SKM-1 (cell line): ENCODE data around the gene RIMBP3B.
"Not testable (repeated sequence)": the region's sequence is repeated elsewhere in the genome, so short reads cannot be mapped to it uniquely, and the experiment has no call there.

Experiments used
- DNase-seq: peaks from one replicate; lab custom pipeline; 2025; ENCODE audit not compliant: unreplicated experiment; lab: John Stamatoyannopoulos, UW

RIMBP3B gene

GRCh38 chr22:21383701-21384467 lies at the start of gene RIMBP3B:
TSS of gene RIMBP3B (plus strand) at chr22:21383751. CDS start at chr22:21383859, 108 bp downstream.
- not testable (repeated sequence) for DNase-seq

DNA sequence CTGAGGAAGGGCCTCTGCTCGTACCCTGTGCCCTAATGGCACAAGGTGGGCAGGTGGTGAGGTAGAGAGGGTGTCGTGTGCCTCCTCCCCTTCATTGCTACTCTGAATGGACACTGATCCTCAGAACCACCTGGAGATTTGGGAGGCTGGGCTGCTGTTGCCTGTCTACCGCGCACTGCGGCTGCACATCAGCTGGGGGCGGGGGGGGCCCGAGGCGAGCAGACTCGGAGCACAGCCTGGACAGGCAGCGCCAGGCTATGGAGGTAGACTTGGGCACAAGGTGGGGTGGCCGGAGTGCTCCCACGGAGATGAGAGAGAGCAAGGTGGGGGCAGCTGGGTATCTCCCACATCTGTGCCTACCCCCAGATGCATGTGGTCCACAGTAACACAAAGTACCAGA lies 26.0 kb upstream of the RIMBP3B start:
- not testable (repeated sequence) for DNase-seq

- DNase-seq: not testable (repeated sequence)
Measured at GRCh38 chr22:21360525-21360924, 23.0 kb upstream of the RIMBP3B start.

DNA sequence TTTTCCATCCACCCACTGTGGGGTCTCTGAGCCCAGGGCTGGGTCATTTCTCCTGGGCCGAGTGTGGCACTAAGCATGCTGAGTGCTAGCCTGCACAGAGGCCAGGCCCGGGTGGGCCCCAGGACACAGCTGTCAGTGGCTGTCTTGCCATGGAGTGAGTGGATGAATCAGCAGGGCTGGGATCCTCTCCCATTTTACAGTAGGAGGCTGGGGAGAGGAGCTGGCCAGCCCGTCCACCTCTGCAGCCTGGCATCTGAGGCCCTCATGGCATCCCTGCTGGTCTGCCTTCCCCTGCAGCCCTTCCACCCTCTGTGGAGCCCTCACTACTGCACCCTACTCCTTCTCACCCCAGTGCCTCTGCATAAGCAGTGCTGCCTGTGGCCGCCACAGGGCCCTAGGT lies 21.1 kb upstream of the RIMBP3B start:
- not testable (repeated sequence) for DNase-seq

GRCh38 chr22:21363061-21363460 lies 20.5 kb upstream of the RIMBP3B start:
- not testable (repeated sequence) for DNase-seq

DNA sequence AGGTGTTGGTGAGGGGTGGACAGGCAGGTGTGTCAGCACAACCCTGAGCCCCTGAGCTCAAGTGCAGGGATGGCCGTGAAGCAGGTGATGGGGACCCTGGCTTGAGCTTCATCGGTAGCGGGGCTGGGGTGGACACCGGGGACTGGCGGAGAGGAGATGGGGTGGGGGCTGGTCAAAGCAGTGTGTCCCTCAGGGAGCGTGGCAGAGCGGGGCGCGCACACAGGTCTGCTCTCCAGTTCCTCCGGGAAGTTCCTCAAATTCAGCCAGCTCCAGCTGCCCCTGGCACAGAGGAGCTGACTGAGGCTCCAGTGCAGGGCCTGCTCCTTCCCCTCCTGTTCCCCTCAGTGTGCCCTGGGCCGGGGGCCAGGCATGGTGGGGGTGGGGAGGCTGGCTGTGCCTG lies 19.7 kb upstream of the RIMBP3B start:
- DNase-seq: not testable (repeated sequence)

GRCh38 chr22:21364362-21364761 lies 19.2 kb upstream of the RIMBP3B start:
- DNase-seq: not testable (repeated sequence)

GRCh38 chr22:21365337-21365736 lies 18.2 kb upstream of the RIMBP3B start:
- DNase-seq: not testable (repeated sequence)

DNA sequence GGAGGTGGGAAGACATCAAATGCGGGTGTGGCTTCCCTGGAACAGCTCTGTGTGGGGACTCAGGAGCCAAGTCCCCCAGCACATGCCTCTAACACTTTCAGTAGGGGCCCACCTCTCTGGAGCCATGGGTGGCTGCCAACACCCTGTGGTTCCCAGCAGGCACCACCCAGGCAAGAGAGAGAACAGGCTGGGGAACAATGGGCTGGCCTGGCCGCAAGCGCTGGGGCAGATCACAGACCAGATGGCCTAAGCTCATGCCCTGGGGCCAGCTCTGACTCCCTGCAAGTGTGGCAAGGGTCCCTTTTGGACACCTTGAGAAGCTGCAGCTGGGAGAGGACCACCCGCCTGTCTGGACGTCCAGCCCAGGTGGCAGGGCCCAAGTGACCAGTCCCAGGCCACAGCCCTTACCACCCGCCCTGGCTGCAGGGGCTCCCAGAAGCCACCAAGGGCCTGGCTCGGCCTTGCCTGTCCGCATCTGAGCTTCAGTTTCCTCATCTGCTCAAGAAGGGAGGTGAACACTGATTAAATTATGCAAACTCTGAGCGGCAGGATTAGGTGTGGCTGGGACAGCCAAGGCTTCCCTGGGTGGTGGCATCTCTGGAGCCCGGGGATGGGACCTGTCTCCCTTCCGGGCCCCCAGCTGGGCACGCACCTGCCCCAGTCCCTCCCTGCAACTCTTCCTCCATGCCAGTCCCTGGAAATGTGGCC lies 14.8 kb upstream of the RIMBP3B start:
- not testable (repeated sequence) for DNase-seq

- DNase-seq: not testable (repeated sequence)
Measured at GRCh38 chr22:21375880-21376279, 7.7 kb upstream of the RIMBP3B start.

DNA sequence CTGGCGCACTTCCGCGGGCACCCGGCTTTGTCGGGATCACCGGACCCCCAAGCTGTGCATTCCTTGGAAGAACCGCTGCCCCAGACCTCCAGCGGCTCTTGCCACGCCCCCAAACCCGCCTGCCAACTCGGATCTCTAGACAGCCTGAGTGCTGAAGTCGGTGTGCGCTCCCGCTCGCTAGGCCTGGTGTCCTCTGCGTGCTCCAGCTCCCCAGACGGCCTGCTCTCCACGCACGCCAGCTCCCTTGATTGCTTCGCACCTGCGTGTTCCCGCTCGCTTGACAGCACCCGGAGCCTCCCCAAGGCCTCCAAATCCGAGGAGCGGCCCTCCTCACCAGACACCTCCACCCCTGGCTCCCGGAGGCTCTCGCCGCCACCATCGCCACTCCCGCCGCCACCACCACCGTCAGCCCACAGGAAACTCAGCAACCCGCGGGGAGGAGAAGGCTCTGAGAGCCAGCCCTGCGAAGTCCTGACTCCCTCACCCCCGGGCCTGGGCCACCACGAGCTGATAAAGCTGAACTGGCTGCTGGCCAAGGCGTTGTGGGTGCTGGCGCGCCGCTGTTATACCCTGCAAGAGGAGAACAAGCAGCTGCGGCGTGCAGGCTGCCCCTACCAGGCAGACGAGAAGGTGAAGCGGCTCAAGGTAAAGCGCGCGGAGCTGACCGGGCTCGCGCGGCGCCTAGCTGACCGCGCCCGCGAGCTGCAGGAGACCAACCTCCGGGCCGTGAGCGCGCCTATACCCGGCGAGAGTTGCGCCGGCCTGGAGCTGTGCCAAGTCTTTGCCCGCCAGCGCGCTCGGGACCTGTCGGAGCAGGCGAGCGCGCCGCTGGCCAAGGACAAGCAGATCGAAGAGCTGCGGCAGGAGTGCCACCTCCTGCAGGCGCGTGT lies 1.2 kb downstream of the RIMBP3B start:
- not testable (repeated sequence) for DNase-seq

- DNase-seq: not testable (repeated sequence)
Measured at GRCh38 chr22:21389480-21389879, 5.9 kb downstream of the RIMBP3B start.

DNA sequence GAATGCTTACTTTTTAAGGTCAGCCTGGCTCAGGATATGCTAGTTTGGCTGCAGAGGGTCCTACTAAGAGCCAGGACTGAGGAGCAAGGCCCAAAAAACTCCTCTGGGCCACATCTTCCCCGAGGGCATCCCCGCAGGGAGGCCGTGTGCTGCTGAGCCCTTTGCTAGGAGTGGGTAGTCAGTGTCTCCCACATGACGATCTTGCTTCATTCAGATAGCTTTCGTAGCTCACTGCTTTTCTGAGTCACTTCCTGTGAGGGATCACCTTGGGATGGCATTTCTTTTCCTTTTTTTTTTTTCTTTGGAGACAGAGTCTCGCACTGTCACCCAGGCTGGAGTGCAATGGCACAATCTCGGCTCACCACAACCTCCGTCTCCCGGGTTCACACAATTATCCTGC lies 6.5 kb downstream of the RIMBP3B start:
- DNase-seq: not testable (repeated sequence)

- DNase-seq: not testable (repeated sequence)
Measured at GRCh38 chr22:21394613-21395012, 11.1 kb downstream of the RIMBP3B start.

DNA sequence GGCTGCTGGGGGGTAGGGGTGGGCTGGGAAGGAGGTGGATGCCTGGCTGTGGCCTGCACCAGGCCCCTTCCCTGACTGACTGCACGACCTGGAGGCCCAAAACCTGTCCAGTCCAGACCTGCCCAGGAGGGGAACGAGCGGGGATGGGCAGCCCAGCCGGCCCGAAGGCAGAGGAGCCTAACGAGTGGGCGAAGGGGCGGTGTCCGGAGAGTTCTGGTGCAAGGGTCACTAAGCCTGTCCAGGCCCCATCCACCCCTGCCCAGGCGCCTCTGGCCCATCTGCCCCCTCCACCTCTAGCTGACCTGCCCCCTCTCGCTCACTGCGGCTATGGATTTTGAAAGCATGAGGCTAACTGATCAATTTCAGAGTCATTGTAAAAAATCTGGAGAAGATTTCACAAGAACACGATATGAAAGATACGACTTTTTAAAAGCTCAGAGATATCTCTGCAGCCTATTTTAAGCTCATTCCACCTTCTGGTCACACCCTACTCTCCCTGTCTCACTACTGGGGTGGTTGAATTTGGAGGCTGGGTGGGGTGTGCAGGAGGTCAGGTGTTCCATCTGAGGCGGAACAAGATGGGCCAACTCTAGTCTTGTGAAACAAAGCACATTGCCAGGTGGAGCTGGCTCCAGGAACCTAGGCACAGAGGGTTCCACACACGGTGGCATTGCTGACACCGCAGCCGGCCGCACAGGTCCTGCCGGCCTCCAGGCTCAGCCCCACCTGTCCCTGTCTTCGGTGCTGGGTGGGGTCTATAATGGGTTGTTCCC lies 17.8 kb downstream of the RIMBP3B start:
- DNase-seq: not testable (repeated sequence)

DNA sequence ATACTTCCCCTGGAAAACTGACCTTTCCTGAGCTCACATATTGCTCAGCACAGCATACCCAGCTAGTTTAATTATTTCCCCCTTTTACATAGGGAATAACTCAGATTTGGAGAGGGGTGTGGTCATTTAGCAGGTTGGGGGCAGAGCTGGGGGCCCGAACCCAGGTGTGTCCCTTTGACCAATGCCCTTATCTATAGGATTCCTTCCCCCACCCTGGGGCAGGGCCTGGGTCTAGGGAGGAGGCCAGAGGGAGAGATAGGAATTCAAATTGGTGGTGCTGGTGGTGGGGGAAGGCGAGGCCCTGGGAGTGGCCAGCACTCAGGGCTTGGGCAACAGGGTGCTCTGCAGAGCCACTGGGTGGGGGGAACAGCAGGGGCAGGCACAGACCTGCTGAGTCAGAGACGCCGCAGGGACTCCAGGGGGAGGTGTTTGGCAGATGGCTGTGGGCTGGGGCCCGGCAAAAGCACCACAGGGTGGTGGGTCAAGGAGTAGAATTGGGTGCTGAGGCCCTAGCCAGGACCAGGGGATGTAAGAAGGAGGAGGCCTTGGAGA lies 19.3 kb downstream of the RIMBP3B start:
- DNase-seq: not testable (repeated sequence)

DNA sequence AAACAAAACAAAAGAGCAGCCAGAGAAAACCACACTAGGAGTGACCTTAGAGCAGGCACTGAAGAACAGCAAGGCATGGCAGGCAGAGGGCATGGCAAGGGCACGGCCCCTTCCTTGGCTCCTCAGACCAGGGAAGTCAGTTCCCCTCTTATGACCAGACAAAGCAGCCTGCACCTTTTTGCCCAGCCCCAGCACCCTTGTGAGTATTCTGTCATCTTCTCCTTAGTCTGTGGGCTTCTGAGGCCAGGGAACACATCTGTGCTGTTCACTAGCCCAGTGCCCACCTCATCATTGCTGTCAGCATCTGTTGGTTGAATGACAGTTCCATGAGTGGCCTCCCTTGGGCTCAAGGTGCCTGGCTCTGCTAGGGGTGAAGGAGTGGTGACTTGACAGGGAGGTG lies 23.6 kb downstream of the RIMBP3B start:
- not testable (repeated sequence) for DNase-seq

- not testable (repeated sequence) for DNase-seq
Measured at GRCh38 chr22:21407792-21408191, 24.2 kb downstream of the RIMBP3B start.

DNA sequence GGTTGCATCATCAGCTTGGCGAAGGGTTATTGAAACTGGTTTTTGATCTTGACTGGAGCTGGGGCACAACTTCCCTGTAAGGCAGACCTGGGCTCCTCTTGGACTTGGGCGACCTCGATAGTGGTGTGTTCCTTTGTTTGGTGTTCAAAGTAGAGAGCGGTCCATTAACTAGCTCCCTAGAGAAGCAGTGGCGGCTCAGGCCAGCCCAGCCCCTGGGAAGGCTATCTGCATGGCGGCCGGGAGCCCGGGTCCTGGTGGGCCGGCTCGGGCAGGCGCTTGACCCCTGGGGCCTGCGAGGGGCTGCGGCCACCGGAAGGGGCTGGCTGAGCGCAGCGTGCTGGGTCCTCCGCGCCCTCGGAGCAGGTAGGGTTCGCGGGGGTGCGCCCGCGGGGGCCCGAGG lies 32.8 kb downstream of the RIMBP3B start:
- DNase-seq: not testable (repeated sequence)

DNA sequence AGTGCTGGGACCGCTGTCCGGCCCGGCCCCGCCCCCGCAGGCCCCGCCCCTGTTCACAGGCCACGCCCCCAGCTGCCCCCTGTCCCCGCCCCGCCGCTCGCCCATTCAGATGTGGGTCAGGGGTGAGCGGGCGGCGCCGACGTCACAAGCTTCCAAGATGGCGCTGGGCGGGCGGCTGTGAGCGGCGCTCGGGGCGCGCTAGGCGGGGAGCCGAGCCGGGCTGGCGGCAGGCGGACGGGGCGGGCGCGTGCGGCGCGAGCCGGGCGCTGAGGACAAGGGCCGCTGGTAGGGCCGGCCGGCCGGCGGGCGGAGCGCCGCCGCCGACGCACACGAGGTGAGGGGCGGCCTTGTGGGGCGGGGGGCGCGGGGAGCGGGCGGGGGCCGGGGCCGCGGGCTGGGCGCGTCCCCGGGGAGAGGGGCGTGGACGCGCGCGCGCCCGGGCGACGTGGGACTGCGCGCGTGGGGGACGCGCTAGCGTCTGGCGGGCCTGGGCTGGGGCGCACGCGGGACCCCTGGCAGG lies 33.7 kb downstream of the RIMBP3B start, which contains the start of gene HIC2:
Gene HIC2, plus strand, starts transcription at position 145 of the 520 bp plus-strand sequence. CDS start 25,461 bp downstream, outside the sequence.
- DNase-seq: not testable (repeated sequence)
